Neural progenitor cell (in vitro differentiated cells): ENCODE results near the gene LRRTM4. TPM values are rescaled to one million over a fixed set of nuclear protein-coding genes. Genes with fewer than 3 reads are reported as not detected.

Experiments used
- DNase-seq: peaks from one replicate; pipeline ENCODE4 v3.0.0-alpha.2; 2016; ENCODE audit warnings: low spot score
- H2AFZ ChIP-seq: fragments of 200-600 bp; sonication (generic); replicated peaks from 2 replicates; pipeline ENCODE4 v1.6.1; 2016; ENCODE audit warnings: antibody characterized with exemption
- H3F3A ChIP-seq: fragments of 200-600 bp; sonication (generic); 2 replicates; pipeline ENCODE4 v1.6.1; 2016; ENCODE audit warnings: antibody characterized with exemption, low read depth
- H3K27ac ChIP-seq: fragments of 200-600 bp; sonication (generic); 2 replicates; pipeline ENCODE4 v1.5.1; 2016; ENCODE audit warnings: mild to moderate bottlenecking
- H3K27me3 ChIP-seq: fragments of 200-600 bp; sonication (generic); 2 replicates; pipeline ENCODE4 v1.6.1; 2016; ENCODE audit warnings: mild to moderate bottlenecking, moderate library complexity
- H3K36me3 ChIP-seq: fragments of 200-600 bp; sonication (generic); 2 replicates; pipeline ENCODE4 v1.5.1; 2016
- H3K4me1 ChIP-seq: fragments of 200-600 bp; sonication (generic); 2 replicates; pipeline ENCODE4 v1.6.1; 2016; ENCODE audit warnings: mixed run types
- H3K4me2 ChIP-seq: fragments of 200-600 bp; sonication (generic); 2 replicates; pipeline ENCODE4 v1.6.1; 2016
- H3K4me3 ChIP-seq: fragments of 200-600 bp; sonication (generic); 2 replicates; pipeline ENCODE4 v1.5.1; 2016
- H3K79me2 ChIP-seq: fragments of 200-600 bp; sonication (generic); 2 replicates; pipeline ENCODE4 v1.6.1; 2016; ENCODE audit warnings: low read depth
- H3K9ac ChIP-seq: fragments of 200-600 bp; sonication (generic); 2 replicates; pipeline ENCODE4 v1.6.1; 2016
- H3K9me3 ChIP-seq: fragments of 200-600 bp; sonication (generic); 2 replicates; pipeline ENCODE4 v1.5.1; 2016; ENCODE audit warnings: low read depth
- H4K20me1 ChIP-seq: fragments of 200-600 bp; sonication (generic); 2 replicates; pipeline ENCODE4 v1.6.1; 2016; ENCODE audit warnings: low read depth
- H3K27ac Mint-ChIP-seq: 3 replicates; pipeline ENCODE4 v1.8.0; 2021; ENCODE audit warnings: mixed read lengths
- H3K27me3 Mint-ChIP-seq: 2 replicates; pipeline ENCODE4 v1.8.0; 2022; ENCODE audit warnings: low read depth, mild to moderate bottlenecking, inconsistent platforms, moderate library complexity, mixed read lengths; ENCODE audit not compliant: insufficient read depth
- H3K36me3 Mint-ChIP-seq: 3 replicates; pipeline ENCODE4 v1.8.0; 2021; ENCODE audit warnings: mixed read lengths
- H3K4me1 Mint-ChIP-seq: 3 replicates; pipeline ENCODE4 v1.8.0; 2021; ENCODE audit warnings: mixed read lengths
- H3K4me3 Mint-ChIP-seq: 3 replicates; pipeline ENCODE4 v1.8.0; 2021; ENCODE audit warnings: mild to moderate bottlenecking, moderate library complexity, mixed read lengths
- H3K9me3 Mint-ChIP-seq: 3 replicates; pipeline ENCODE4 v1.8.0; 2020; ENCODE audit warnings: mixed read lengths
- CTCF ChIP-seq: fragments of 200-600 bp; sonication (generic); IDR thresholded peaks from 2 replicates; pipeline ENCODE4 v1.5.1; 2017; ENCODE audit warnings: antibody characterized with exemption, mild to moderate bottlenecking
- EZH2 ChIP-seq: fragments of 200-600 bp; sonication (generic); IDR thresholded peaks from 2 replicates; pipeline ENCODE4 v1.6.1; 2017; ENCODE audit warnings: antibody characterized with exemption, mild to moderate bottlenecking, moderate library complexity
- EZH2phosphoT487 ChIP-seq: fragments of 200-600 bp; sonication (generic); IDR thresholded peaks from 2 replicates; pipeline ENCODE4 v1.6.1; 2017; ENCODE audit warnings: antibody characterized with exemption
- total RNA-seq: library from RNA; depleted of rRNA; stranded (reverse); fragments of >200 nt; gene quantifications from 2 replicates; pipeline ENCODE4 v1.2.3, GENCODE V29; 2015; ENCODE audit warnings: low replicate concordance

The LRRTM4 gene
- total RNA-seq, 1 donor from 2014 or later = 20.4 TPM

GRCh38 chr2:77155511-77155910, 366.7 kb downstream of the LRRTM4 start:
- Histone ChIP-seq H3K27ac (no peak overlapping the region), H3K79me2 (no peaks in the 10 kb centered on the region), H3K9me3 (no peaks in the 10 kb centered on the region), H2AFZ (no peak overlapping the region), H3K4me3 (no peak overlapping the region), H3K9ac (no peak overlapping the region), H3K4me1 (no peaks in the 10 kb centered on the region), H3K4me2 (no peak overlapping the region), H3K36me3 (no peaks in the 10 kb centered on the region), H4K20me1 (no peaks in the 10 kb centered on the region), H3F3A (no peaks in the 10 kb centered on the region), H3K27me3 (no peaks in the 10 kb centered on the region)
- TF ChIP-seq CTCF = no peak
- TF ChIP-seq EZH2phosphoT487 = no peak
- TF ChIP-seq EZH2 = no peak
- no peak for DNase-seq
- Mint-ChIP-seq H3K4me3 (no peak overlapping the region), H3K27me3 (no peaks in the 10 kb centered on the region), H3K27ac (no peak overlapping the region), H3K4me1 (peaks cover 7% of the 10 kb centered on the region), H3K36me3 (no peaks in the 10 kb centered on the region), H3K9me3 (no peaks in the 10 kb centered on the region)

GRCh38 chr2:77149565-77149964, 372.6 kb downstream of the LRRTM4 start:
- Histone ChIP-seq H3K4me1 (no peaks in the 10 kb centered on the region), H3K9ac (no peak overlapping the region), H3K27me3 (no peaks in the 10 kb centered on the region), H3F3A (no peaks in the 10 kb centered on the region), H2AFZ (no peak overlapping the region), H3K79me2 (no peaks in the 10 kb centered on the region), H3K36me3 (no peaks in the 10 kb centered on the region), H3K4me2 (no peak overlapping the region), H3K27ac (no peak overlapping the region), H3K4me3 (no peak overlapping the region), H3K9me3 (no peaks in the 10 kb centered on the region), H4K20me1 (no peaks in the 10 kb centered on the region)
- H3K27ac Mint-ChIP-seq = no peak overlapping the region
- H3K4me1 Mint-ChIP-seq = no peaks in the 10 kb centered on the region
- no peaks in the 10 kb centered on the region for H3K27me3 Mint-ChIP-seq
- H3K9me3 Mint-ChIP-seq = no peaks in the 10 kb centered on the region
- no peaks in the 10 kb centered on the region for H3K36me3 Mint-ChIP-seq
- no peak for DNase-seq
- H3K4me3 Mint-ChIP-seq = no peak overlapping the region
- TF ChIP-seq EZH2phosphoT487 = no peak
- no peak for TF ChIP-seq EZH2
- TF ChIP-seq CTCF = no peak

- no peak overlapping the region for H3K4me3 ChIP-seq
Observed at GRCh38 chr2:77147153-77147552, 375.0 kb downstream of the LRRTM4 start.

More at GRCh38 chr2:77147153-77147552, 375.0 kb downstream of the LRRTM4 start:
- H3K9me3 Mint-ChIP-seq = no peaks in the 10 kb centered on the region
- H3K27me3 Mint-ChIP-seq = no peaks in the 10 kb centered on the region
- Histone ChIP-seq H3K9ac (no peak overlapping the region), H3K4me1 (no peaks in the 10 kb centered on the region), H3K9me3 (no peaks in the 10 kb centered on the region), H3K4me2 (no peak overlapping the region), H3K79me2 (no peaks in the 10 kb centered on the region), H2AFZ (no peak overlapping the region), H4K20me1 (no peaks in the 10 kb centered on the region), H3F3A (no peaks in the 10 kb centered on the region), H3K27ac (no peak overlapping the region), H3K36me3 (no peaks in the 10 kb centered on the region), H3K27me3 (no peaks in the 10 kb centered on the region)
- H3K4me1 Mint-ChIP-seq = peaks cover 4% of the 10 kb centered on the region
- no peak for DNase-seq
- no peaks in the 10 kb centered on the region for H3K36me3 Mint-ChIP-seq
- no peak overlapping the region for H3K4me3 Mint-ChIP-seq
- no peak for TF ChIP-seq EZH2
- no peak for TF ChIP-seq CTCF
- TF ChIP-seq EZH2phosphoT487 = no peak
- no peak overlapping the region for H3K27ac Mint-ChIP-seq
